ENCODE measurements around the gene PPM1B. TPM values are rescaled to one million over a fixed set of nuclear protein-coding genes. Genes with fewer than 3 reads are reported as not detected.

The PPM1B gene
- total and polyA plus RNA-seq, 2 of the 8 experiments (the other 6 are each of a cell fraction or from before 2014, with no cell fraction given): 43.6 to 126 TPM

DNA sequence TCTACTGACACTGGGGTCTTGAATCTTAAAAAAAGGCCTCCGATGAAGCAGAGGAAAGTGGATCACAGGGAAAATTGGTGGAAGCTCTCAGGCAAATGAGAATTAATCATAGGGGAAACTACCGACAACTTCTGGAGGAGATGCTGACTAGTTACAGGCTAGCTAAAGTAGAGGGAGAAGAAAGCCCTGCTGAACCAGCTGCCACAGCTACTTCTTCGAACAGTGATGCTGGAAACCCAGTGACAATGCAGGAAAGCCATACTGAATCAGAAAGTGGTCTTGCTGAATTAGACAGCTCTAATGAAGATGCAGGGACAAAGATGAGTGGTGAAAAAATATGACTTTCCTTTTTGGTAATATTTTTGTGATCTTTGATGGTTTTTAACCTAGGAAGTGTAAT, 61.7 kb downstream of the PPM1B start:
- no peak overlapping the region for H3K4ac ChIP-seq (replicated peaks; ENCODE audit: insufficient read length, low read depth, low read length)
- no peak overlapping the region for H4K8ac ChIP-seq (ENCODE audit: extremely low read depth, insufficient read depth, low read length)
- H3K23ac ChIP-seq (ENCODE audit: insufficient read length): no peak overlapping the region
- H2BK12ac ChIP-seq (ENCODE audit: low read depth, low read length): no peak overlapping the region
- H3K79me2 ChIP-seq (ENCODE audit: control insufficient read depth in 1 of 2, insufficient read depth in 2 of 2, low read length in 2 of 2): peaks cover 0 to 21% of the 10 kb centered on the region in 2 experiments; a peak in 2 of 4 replicates
- DNase-seq (ENCODE audit: low read depth in 1 of 2, low spot score in 2 of 2) (no peak), FAIRE-seq (peak; percentile 32)
- POLR2A ChIA-PET (ENCODE audit: partially characterized antibody): interaction anchor here (0.6 to 1.3 kb wide), 6 partner anchors 17 to 72 kb away, joined by 3 to 4 read pairs (median 3); no protein-coding TSS in a partner anchor
- no peaks in the 10 kb centered on the region for H3K27me3 ChIP-seq (replicated peaks in 1 of 4; ENCODE audit: control insufficient read depth in 3 of 4, extremely low read depth in 1 of 4, insufficient read depth in 3 of 4, low read length in 3 of 4)
- H2BK20ac ChIP-seq (ENCODE audit: low read length): no peak overlapping the region
- H2AK5ac ChIP-seq (ENCODE audit: low read depth, low read length): no peak overlapping the region
- CTCF ChIA-PET (ENCODE audit: partially characterized antibody): interaction anchor here (0.7 to 1.4 kb wide), 4 partner anchors 12 to 187 kb away, joined by 3 to 6 read pairs (median 4); no protein-coding TSS in a partner anchor
- H3K27ac ChIP-seq (ENCODE audit: low read depth, low read length): no peak overlapping the region
- H3K23me2 ChIP-seq (ENCODE audit: low read depth, low read length): no peaks in the 10 kb centered on the region
- H3K18ac ChIP-seq (ENCODE audit: extremely low read depth, low read length): no peak overlapping the region
- H3K4me1 ChIP-seq (replicated peaks in 1 of 4; ENCODE audit: control insufficient read depth in 3 of 4, insufficient read depth in 4 of 4, low read length in 3 of 4): peaks cover 0 to 10% (median 2%) of the 10 kb centered on the region in 4 experiments; a peak in 2 of 7 replicates
- no peaks in the 10 kb centered on the region for H4K20me1 ChIP-seq (replicated peaks in 1 of 2; ENCODE audit: control insufficient read depth in 1 of 2, insufficient read depth in 2 of 2, low read length in 2 of 2)
- no peak overlapping the region for H2BK120ac ChIP-seq (replicated peaks; ENCODE audit: low read depth, low read length)
- H3K14ac ChIP-seq (ENCODE audit: insufficient read length): no peak overlapping the region
- H3K36me3 ChIP-seq (ENCODE audit: control insufficient read depth in 2 of 4, insufficient read depth in 4 of 4, low read length in 3 of 4): peaks cover 0 to 25% (median 2%) of the 10 kb centered on the region in 4 experiments; a peak in 4 of 8 replicates
- WGBS, 2 experiments (ENCODE audit: extremely low coverage in 1 of 2, insufficient coverage in 1 of 2, insufficient read length in 1 of 2, insufficient replicate concordance in 2 of 2, low coverage in 1 of 2, low lambda C conversion rate in 2 of 2, missing lambda C conversion rate in 1 of 2): 84% methylated on average over 3 of the region's 3 CpGs; no CpG with 5 or more reads in 1 of the 2 experiments
- no peak overlapping the region for H2AFZ ChIP-seq (ENCODE audit: low read length)
- H2BK5ac ChIP-seq (ENCODE audit: low read depth, low read length): no peak overlapping the region
- H3K9me3 ChIP-seq (ENCODE audit: insufficient read depth in 2 of 2, low read depth in 1 of 2, low read length in 1 of 2): no peaks in the 10 kb centered on the region
- no peak overlapping the region for H3K9ac ChIP-seq (replicated peaks in 1 of 4; ENCODE audit: extremely low read depth in 1 of 4, low read depth in 3 of 4, low read length in 3 of 4)
- no peak overlapping the region for H3K56ac ChIP-seq (replicated peaks; ENCODE audit: insufficient read length, low read depth, low read length)
- H3K79me1 ChIP-seq (ENCODE audit: low read depth, low read length): no peaks in the 10 kb centered on the region
- no peak overlapping the region for H3K4me3 ChIP-seq (ENCODE audit: extremely low read depth in 1 of 4, insufficient read depth in 2 of 4, low read depth in 3 of 4, low read length in 4 of 4)
- no peak overlapping the region for H3K4me2 ChIP-seq (ENCODE audit: insufficient read depth in 1 of 2, low read depth in 2 of 2, low read length in 2 of 2)
- H4K5ac ChIP-seq (ENCODE audit: insufficient read length, low read depth, low read length): no peak overlapping the region
- no peak overlapping the region for H4K91ac ChIP-seq (replicated peaks; ENCODE audit: insufficient read length, low read length)
- H2BK15ac ChIP-seq (ENCODE audit: low read length): no peak overlapping the region
- TF ChIP-seq, protein P1, sequence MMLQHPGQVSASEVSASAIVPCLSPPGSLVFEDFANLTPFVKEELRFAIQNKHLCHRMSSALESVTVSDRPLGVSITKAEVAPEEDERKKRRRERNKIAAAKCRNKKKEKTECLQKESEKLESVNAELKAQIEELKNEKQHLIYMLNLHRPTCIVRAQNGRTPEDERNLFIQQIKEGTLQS (IDR thresholded peaks at IDR 0.05; ENCODE audit: insufficient read depth, low read depth, low read length): no peak
- no peak for TF ChIP-seq POU5F1 (IDR thresholded peaks at IDR 0.05; ENCODE audit: low read depth, low read length)
- TF ChIP-seq RNF2 (IDR thresholded peaks at IDR 0.05; ENCODE audit: borderline replicate concordance, low read depth, low read length, missing control alignments, poor library complexity, severe bottlenecking): no peak
- no peak for TF ChIP-seq GTF2F1 (IDR thresholded peaks at IDR 0.05; ENCODE audit: borderline replicate concordance, low read depth, low read length)
- TF ChIP-seq SUZ12 (IDR thresholded peaks at IDR 0.05; ENCODE audit: low read length): no peak
- no peak for TF ChIP-seq CHD2 (IDR thresholded peaks at IDR 0.05; ENCODE audit: low read length)
- TF ChIP-seq POLR2AphosphoS5 (IDR thresholded peaks at IDR 0.05; ENCODE audit: low read depth, low read length): no peak
- TF ChIP-seq ZNF274 (IDR thresholded peaks at IDR 0.05; ENCODE audit: borderline replicate concordance, extremely low read depth, low read length): no peak
- TF ChIP-seq CREB1 (IDR thresholded peaks at IDR 0.05): no peak
- no peak for TF ChIP-seq BRCA1 (IDR thresholded peaks at IDR 0.05; ENCODE audit: low read depth, low read length)
- TF ChIP-seq SIX5 (IDR thresholded peaks at IDR 0.05; ENCODE audit: low read depth, low read length): no peak
